Urothelium cell line (cell line): ENCODE results near the gene LGALS14.
A peak's percentile ranks its signal among the peaks of the same experiment; 100 is the strongest.

Source experiments
- DNase-seq: peaks from one replicate; pipeline ENCODE4 v3.0.0; 2011; ENCODE audit warnings: low spot score, mixed read lengths
- FAIRE-seq: peaks from 2 replicates; lab custom pipeline; 2011; peaks lifted over from hg19 to GRCh38; lab: Jason Lieb, UNC

LGALS14 gene

DNA sequence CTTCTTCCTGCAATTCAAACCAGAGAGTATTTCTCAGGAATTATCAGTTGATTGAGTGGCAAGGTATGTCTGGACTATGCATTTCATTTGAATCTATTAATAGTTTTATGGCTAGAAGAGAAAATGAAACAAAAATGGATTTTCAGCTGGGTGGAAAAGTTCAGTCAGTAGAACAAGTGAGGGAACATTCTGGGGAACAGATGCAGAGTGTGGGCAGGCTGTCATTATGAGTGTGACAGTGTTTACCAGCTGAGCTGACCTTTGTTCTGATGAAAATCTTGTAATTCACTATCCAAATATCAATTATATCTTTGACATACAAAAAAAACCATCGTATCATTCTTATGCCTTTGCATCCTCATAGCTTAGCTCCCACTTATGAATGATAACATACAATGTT, 36.1 kb downstream of the LGALS14 start:
- no peak for DNase-seq
- FAIRE-seq = no peak

DNA sequence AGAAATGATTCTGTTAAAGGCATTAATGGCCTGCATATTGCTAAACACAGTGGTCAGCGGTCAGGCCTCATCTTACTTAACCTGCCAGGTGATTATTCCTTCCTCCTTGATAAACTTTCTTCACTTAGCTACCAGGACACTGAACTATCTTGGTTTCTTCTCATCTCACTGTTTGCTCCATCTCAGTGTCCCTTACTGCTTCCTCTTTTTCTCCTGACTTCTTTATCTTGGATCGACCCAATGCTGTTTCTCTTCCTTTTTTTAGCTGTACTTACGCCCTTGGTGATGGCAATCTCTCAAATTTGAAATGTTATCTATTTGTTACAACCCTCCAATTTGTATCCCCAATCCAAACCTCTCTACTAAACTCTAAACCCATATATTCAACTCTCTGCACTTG, 41.4 kb downstream of the LGALS14 start:
- FAIRE-seq = no peak
- no peak for DNase-seq

DNA sequence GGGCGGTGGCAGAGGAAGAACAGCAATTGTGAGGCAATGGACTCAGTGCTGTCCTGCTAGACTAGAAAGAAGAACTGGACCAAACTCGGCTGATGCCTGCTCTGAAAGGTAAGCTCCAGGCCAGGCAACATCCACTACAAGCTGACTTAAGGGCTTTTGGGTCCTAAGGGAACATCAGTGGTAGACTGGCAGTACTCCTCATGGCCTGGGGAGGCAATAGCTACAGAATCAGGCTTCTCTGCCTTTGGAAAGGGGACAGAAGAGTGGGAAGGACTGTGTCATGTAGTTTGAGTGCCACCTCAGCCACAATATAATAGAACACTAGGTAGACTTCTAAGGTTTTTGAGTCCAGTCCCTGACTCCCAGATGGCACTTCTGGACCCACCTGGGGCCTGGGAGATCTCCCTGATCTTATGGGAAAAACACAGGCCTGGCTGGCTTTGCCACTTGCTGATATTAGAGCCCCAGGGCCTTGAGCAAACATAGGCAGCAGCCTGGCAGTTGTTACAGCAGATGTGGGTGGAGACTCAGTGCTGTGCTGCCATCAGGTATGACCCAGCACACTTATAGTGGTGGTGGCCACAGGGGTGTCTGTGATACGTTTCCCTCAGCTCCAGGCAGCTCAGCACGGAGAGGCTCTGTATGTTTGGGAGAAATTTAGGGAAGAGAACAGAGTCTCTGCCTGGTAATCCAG, 42.7 kb downstream of the LGALS14 start:
- DNase-seq = no peak
- FAIRE-seq = peak; percentile 27

DNA sequence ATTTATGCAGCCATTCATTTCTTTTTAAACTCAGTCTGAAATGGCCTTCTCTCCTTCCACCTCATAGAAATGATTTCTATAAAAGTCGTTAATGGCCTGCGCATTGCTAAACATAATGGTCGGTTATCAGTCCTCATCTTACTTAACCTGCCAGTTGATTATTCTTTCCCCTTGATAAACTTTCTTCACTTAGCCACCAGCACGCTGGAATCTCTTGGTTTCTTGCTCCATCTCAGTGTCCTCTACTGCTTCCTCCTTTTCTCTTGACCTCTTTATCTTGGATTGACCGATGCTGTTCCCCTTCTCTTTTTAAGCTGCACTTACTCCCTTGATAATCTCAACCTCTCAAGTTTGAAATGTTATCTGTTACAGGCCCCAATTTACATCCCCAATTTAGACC, 45.7 kb downstream of the LGALS14 start:
- DNase-seq = no peak
- no peak for FAIRE-seq

DNA sequence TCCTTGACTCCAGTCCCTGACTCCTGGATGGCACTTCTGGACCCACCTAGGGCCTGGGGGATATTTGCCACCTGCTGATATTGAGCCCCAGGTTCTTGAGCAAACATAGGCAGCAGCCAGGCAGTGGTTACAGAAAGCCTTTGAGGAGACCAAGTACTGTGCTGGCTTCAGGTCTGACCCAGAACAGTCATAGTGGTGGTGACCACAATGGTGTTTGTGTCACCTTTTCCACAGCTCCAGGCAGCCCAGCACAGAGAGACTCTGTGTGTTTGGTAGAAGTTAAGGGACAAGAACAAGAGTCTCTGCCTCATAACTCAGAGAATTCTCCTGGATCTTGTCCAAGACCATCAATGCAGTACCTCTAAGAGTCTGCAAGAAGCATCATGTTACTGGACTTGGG, 48.1 kb downstream of the LGALS14 start:
- DNase-seq = no peak

DNA sequence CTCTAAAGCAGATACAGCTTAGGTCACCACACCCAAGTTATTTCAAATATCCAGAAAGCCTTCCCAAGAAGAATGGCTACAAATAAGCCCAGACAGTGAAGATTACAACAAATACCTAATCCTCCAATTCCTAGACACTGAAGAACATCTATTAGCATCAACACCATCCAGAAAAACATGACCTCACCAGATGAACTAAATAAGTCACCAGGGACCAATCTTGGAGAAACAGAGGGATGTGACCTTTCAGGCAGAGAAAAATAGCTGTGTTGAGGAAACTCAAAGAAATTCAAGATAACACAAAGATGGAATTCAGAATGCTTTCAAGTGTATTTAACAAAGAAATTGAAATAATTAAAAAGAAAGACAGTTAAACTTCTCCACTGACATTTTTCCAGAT, 48.5 kb downstream of the LGALS14 start:
- FAIRE-seq (no peak), DNase-seq (no peak)

More for the DNA sequence above, 48.1 kb downstream of the LGALS14 start:
- no peak for FAIRE-seq

DNA sequence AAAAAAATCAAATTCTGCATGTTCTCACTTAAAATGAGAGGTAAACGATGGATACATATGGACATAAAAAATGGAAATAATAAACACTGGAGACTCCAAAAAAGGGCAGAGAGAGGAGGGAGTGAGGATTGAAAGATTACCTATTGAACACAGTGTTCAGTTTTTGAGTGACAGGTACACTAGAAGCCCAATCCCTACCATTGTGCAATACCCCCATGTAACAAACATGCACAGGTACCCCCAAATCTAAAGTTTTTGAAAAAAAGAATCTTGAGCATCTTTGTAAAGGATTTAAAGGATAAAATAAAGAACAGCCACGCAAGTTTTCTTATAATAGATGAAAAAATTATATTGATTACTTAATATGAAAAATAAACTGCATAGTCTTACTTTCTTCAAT, 50.3 kb downstream of the LGALS14 start:
- no peak for FAIRE-seq

DNA sequence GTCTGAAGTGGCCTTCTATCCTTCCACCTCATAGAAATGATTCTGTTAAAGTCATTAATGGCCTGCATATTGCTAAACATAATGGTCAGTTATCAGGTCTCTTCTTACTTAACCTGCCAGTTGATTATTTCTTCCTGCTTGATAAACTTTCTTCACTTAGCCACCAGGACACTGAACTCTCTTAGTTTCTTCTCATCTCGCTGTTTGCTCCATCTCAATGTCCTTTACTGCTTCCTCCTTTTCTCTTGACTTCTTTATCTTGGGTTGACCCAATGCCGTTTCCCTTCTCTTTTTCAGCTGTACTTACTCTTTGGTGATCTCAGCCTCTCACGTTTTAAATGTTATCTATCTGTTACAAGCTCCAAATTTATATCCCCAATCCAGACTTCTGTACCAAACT, 50.7 kb downstream of the LGALS14 start:
- no peak for DNase-seq
- no peak for FAIRE-seq

More for the DNA sequence above, 50.3 kb downstream of the LGALS14 start:
- no peak for DNase-seq
